ENCODE results near the gene GPR78.

- TF ChIP-seq ZFP37 (tag by site-specific recombination; IDR thresholded peaks at IDR 0.05): no peak
- TF ChIP-seq ZBTB49 (tag by site-specific recombination; IDR thresholded peaks at IDR 0.05; ENCODE audit: low read depth): no peak
- TF ChIP-seq CTCF (tag by site-specific recombination; IDR thresholded peaks at IDR 0.05): no peak
- TF ChIP-seq PATZ1 (tag by site-specific recombination; IDR thresholded peaks at IDR 0.05): no peak
These were observed 9.1 kb downstream of the GPR78 start for GRCh38 chr4:8589336-8589735.

All from HEK293 (cell line).